Measurements from ENCODE around the gene OR6N1. TPM values are rescaled to one million over a fixed set of nuclear protein-coding genes. Genes with fewer than 3 reads are reported as not detected.

OR6N1 gene
- total RNA-seq, 1 experiment from 2014 or later, result not detected

GRCh38 chr1:158724442-158724841, 47.6 kb downstream of the OR6N1 start:
- TF ChIP-seq CTCF (IDR thresholded peaks at IDR 0.05; ENCODE audit: unreplicated experiment), result no peak
- DNase-seq (ENCODE audit: unreplicated experiment), result no peak
- H3K27ac Mint-ChIP-seq (ENCODE audit: low read depth, unreplicated experiment), result no peak overlapping the region
- intact Hi-C loops (cut with micrococcal nuclease), result no loop called here
- no peaks in the 10 kb centered on the region for H3K4me1 Mint-ChIP-seq (ENCODE audit: insufficient read depth, unreplicated experiment)
- peaks cover 95% of the 10 kb centered on the region for H3K27me3 Mint-ChIP-seq (ENCODE audit: insufficient read depth, unreplicated experiment)
- POLR2A ChIA-PET, result no interaction called here
- H3K36me3 Mint-ChIP-seq (ENCODE audit: insufficient read depth, unreplicated experiment), result no peaks in the 10 kb centered on the region
- CTCF ChIA-PET, result interaction anchor here (0.6 kb wide), 1 partner anchor 184 kb away, joined by 4 read pairs; no protein-coding TSS in a partner anchor
- no TSS peak for BruUV-seq (replicated peaks)
- H3K9me3 Mint-ChIP-seq (ENCODE audit: unreplicated experiment), result no peaks in the 10 kb centered on the region
- H3K4me3 Mint-ChIP-seq (ENCODE audit: unreplicated experiment), result no peak overlapping the region

GRCh38 chr1:158720620-158721019, 51.4 kb downstream of the OR6N1 start, which contains the start of gene OR6K3:
Gene OR6K3 (minus strand): TSS chr1:158720720. CDS start chr1:158718115, 2,605 bp downstream.
- no peak within 1 kb of the TSS for H3K27ac Mint-ChIP-seq (ENCODE audit: low read depth, unreplicated experiment)
- ChIA-PET CTCF (no interaction called here), POLR2A (no interaction called here)
- H3K9me3 Mint-ChIP-seq (ENCODE audit: unreplicated experiment), result no peaks in the 10 kb centered on the region
- H3K27me3 Mint-ChIP-seq (ENCODE audit: insufficient read depth, unreplicated experiment), result peaks cover 92% of the 10 kb centered on the region
- TF ChIP-seq CTCF (IDR thresholded peaks at IDR 0.05; ENCODE audit: unreplicated experiment), result no peak
- H3K4me3 Mint-ChIP-seq (ENCODE audit: unreplicated experiment), result no peak within 1 kb of the TSS
- H3K36me3 Mint-ChIP-seq (ENCODE audit: insufficient read depth, unreplicated experiment), result no peaks in the 10 kb centered on the region
- intact Hi-C loops (cut with micrococcal nuclease), result no loop called here
- DNase-seq (ENCODE audit: unreplicated experiment), result no peak
- no TSS peak for BruUV-seq (replicated peaks)
- H3K4me1 Mint-ChIP-seq (ENCODE audit: insufficient read depth, unreplicated experiment), result peaks cover 6% of the 10 kb centered on the region

GRCh38 chr1:158719664-158720063, 52.3 kb downstream of the OR6N1 start:
- Mint-ChIP-seq H3K4me3 (ENCODE audit: unreplicated experiment) (no peak overlapping the region), H3K27ac (ENCODE audit: low read depth, unreplicated experiment) (no peak overlapping the region), H3K36me3 (ENCODE audit: insufficient read depth, unreplicated experiment) (no peaks in the 10 kb centered on the region), H3K4me1 (ENCODE audit: insufficient read depth, unreplicated experiment) (peaks cover 6% of the 10 kb centered on the region), H3K27me3 (ENCODE audit: insufficient read depth, unreplicated experiment) (peaks cover 92% of the 10 kb centered on the region), H3K9me3 (ENCODE audit: unreplicated experiment) (no peaks in the 10 kb centered on the region)
- no TSS peak for BruUV-seq (replicated peaks)
- TF ChIP-seq CTCF (IDR thresholded peaks at IDR 0.05; ENCODE audit: unreplicated experiment), result no peak
- ChIA-PET CTCF (interaction anchor here (0.7 kb wide), 1 partner anchor 652 kb away, joined by 3 read pairs; no protein-coding TSS in a partner anchor), POLR2A (no interaction called here)
- intact Hi-C loops (cut with micrococcal nuclease), result no loop called here
- DNase-seq (ENCODE audit: unreplicated experiment), result no peak

- ChIA-PET CTCF (interaction anchor here (0.6 kb wide), 1 partner anchor 444 kb away, joined by 3 read pairs; no protein-coding TSS in a partner anchor), POLR2A (no interaction called here)
- intact Hi-C loops (cut with micrococcal nuclease), result no loop called here
- Mint-ChIP-seq H3K9me3 (ENCODE audit: unreplicated experiment) (no peaks in the 10 kb centered on the region), H3K4me3 (ENCODE audit: unreplicated experiment) (no peak overlapping the region), H3K36me3 (ENCODE audit: insufficient read depth, unreplicated experiment) (no peaks in the 10 kb centered on the region), H3K27ac (ENCODE audit: low read depth, unreplicated experiment) (no peak overlapping the region), H3K4me1 (ENCODE audit: insufficient read depth, unreplicated experiment) (peaks cover 6% of the 10 kb centered on the region), H3K27me3 (ENCODE audit: insufficient read depth, unreplicated experiment) (peaks cover 97% of the 10 kb centered on the region)
- DNase-seq (ENCODE audit: unreplicated experiment), result no peak
- TF ChIP-seq CTCF (IDR thresholded peaks at IDR 0.05; ENCODE audit: unreplicated experiment), result no peak
- no TSS peak for BruUV-seq (replicated peaks)
Observed at GRCh38 chr1:158717344-158717743, 54.7 kb downstream of the OR6N1 start.

All from MCF 10A (cell line).